CD4-positive, alpha-beta T cell treated with Interleukin-15 for 4 hours (primary cell): ENCODE measurements around the gene PLXNA3.

Experiments
- DNase-seq: peaks from one replicate; pipeline ENCODE4 v3.0.0-alpha.2; 2020; ENCODE audit warnings: low spot score

PLXNA3 gene

DNA sequence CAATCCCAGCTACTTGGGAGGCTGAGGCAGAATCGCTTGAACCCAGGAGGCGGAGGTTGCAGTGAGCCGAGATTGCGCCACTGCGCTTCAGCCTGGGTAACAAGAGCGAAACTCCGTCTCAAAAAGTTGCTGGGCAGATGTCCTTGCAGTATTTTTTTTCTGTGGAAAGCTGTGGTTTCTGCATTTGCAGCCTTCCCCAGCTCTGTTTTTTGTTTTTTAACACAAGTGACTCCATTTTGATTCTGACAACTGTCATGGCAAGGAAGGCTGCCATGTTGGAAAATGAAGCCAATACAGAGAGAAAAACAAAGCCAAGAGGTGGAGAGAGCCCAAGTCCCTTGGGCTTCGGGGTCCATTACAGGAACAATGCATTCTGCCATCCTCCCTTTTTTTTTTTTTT is 44.0 kb downstream of the PLXNA3 start:
- DNase-seq = no peak

DNA sequence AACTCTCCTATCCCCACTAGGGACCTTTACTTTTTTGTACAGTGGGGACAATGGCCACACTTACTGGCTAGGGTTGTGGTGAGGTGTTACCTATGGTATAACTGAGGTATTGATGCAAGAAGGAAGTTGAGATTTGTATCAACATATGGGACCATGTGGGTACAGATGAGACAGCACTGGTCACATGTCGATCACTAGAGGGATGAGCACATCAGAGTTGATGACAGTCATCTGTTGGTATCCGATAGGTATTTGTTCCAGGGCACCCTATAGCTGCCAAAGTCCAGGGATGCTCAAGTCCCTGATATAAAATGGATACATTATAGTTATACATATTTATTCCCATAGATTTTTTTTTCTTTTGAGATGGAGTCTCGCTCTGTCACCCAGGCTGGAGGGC is 44.9 kb downstream of the PLXNA3 start:
- DNase-seq = no peak

DNA sequence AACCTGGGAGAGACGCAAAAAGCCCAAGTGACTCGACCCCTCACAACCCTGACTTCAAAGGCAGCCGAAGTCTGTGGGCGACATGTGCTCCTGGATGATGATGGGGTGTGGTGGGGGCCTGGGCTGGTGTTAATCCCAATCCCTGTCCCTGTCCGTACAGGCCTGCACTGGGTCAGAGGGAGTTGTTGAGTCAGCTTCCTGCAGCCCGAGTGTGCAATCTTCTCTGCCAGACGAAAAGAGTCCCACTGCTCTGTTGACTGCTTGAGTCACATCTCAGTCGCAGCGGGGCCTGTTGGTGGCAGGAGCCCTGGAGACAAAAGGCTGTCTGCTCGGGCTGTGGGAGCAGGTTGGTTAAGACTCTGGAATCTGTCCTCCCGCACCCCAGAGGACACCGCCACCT is 47.7 kb downstream of the PLXNA3 start:
- no peak for DNase-seq

DNA sequence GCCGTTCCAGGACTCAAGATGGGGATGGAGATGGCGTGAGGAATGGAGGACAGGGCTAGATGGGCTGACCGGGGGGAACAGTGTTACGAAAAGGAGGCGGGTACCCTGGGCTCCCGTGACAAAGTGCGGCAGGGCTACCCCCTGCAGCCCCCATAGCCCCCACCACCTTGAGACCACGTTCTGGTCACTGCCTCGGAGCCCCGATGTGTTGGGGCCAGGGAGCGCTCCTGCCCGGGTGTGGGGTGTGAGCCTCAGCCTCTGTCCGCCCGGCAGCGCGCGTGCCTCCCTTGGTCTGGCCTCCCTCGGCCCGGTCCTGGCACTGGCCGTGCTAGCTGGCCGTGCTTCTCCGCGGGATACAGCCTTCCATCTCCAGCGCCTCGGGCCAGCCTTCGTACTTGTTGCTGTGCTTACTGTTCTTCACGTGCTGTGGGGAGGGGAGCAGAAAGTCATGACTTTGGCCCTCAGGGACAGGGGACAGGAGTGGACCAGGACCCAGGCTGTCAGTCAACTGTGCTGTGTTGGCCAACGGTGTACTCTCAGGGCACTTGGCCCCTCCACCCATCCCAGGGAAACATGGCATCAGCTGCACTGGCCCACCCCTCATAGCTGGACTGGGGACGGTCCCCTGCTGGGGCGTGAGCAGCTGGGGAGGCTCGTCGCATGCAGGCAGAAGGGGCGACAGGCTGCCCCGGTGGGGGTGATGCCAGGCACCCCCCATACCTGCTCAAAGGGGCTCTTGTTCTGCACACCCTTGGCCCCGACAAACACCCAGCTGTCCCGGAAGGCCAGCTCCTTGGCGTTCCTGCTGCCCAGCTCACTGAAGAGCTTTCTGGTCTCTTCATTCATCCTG is 48.6 kb downstream of the PLXNA3 start:
- DNase-seq = no peak

DNA sequence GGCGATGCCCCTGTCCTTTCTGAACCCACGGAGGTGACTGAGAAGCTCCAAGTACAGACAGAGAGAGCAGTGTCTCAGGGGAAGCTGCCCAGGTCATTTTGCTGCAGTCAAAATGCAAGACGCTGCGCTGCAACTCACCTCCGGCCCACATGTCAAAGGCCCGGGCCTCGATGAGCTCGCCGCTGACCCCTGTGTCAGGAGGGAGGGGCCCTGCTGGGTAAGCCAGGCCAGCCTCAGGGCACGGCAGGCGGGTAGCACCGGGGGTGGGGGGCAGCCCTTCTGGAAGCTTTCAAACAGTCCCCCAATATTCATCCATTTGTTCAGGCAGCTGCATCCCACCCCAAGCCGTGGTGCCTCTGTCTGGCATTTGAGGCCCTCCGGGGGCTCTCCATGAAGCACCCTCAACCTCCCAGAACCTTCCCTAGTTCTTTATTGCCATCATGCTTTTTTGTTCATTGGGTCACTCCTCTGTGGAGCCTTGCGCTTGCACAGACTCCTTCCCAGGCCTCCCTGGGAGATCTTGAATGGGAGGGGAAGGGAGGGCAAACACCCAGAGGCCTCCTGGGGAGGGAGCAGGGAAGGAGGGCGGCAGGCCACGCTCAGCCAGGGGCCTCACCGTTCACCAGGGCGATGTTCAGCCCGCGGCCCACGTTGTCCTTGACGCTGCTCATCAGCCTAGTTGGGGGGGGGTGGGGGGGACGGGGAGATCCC is 49.7 kb downstream of the PLXNA3 start:
- DNase-seq = no peak

DNA sequence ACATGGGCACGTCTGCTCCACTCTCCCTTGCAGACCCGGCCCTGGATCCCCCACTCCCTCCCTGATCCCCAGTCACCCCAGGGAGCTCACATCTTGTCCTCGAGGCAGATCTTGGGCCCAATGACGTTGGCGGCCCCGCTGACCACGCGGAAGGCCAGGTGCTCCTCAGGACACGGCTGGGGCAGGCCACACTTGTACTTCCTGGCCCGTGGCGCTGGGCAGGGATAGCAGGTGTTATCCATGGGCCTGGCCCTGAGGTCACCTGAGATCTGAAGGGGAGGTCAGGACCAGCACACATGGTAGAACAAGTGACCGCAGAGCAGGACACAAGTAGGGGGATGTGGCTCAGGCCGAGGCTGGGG is 50.3 kb downstream of the PLXNA3 start:
- no peak for DNase-seq

DNA sequence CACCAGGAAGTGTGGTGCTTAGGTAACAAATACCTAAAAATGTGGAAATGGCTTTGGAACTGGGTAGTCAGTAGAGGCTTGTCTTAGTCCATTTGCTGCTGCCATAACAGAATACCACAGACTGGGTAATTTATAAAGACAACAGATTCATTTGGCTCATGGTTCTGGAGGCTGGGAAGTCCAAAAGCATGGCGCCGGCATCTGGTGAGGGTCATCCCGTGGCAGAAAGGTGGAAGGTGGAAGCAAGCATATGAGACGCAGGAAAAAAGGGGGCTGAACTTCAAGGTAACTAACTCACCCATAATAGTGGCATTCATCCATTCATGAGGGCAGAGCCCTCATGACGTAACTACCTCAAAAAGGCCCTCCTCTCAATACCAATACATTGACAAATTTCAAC is 51.4 kb downstream of the PLXNA3 start:
- DNase-seq = no peak

DNA sequence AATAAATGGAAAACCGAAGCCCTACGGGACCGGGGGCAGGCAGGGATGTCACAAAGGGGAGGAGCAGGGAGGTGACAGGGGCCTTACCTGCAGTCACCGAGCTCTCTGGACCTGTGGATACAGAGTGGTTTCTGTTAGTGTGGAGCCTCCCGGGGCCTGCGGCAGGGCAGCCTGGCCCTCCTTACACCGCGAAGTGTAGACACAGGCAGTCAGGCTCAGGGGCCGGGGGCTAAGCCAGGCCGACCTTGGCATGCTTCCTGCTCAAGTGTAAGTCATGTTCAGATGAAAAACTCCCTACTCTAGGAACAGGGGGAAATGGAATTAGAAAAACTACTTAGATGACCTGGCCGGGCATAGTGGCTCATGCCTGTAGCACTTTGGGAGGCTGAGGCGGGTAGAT is 53.7 kb downstream of the PLXNA3 start:
- DNase-seq = no peak

DNA sequence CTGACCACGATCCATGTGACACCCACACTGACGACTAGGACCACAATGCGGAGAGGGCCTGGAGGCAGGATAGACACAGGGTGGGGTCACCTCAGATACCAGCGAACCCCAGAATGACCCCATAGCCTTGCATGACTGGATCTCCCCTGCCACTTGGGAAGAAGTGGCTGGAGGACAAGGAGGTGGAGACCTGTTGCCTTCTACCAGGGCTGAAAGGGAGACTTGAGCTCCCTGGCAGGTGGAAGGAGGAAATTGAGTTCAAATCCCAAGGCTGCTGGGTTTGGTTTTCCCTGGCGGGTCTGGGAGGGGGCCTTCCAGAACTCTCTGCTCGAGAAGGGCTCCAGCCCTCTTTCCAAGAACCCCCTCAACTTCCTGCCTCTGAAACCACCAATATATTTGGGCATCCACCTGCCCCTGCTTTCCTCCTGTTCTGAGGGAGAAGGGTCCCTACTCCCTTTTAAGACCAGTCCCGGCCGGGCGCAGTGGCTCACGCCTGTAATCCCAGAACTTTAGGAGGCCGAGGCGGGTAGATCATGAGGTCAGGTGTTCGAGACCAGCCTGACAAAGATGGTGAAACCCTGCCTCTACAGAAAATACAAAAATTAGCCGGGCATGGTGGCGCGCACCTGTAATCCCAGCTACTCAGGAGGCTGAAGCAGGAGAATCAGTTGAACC is 54.9 kb downstream of the PLXNA3 start:
- no peak for DNase-seq

DNA sequence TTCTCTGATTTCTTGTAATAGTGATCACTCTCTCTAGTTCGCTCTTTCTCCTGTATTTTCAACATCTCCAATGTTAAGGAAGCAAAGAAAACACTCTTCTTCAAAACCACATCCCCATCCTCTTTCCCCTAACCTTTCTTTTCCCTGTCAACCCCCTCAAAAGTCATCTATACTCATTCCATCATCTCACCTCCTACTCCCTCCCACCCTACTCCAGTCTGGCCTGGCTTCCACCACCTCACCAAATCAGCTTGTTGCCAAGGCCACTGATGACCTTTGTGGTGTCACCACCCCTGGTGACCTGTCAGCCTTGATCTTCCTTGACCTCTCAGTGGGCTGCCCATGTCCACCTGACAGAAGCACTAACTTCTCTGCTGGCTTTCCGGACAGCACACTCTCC is 55.6 kb downstream of the PLXNA3 start:
- DNase-seq = no peak

DNA sequence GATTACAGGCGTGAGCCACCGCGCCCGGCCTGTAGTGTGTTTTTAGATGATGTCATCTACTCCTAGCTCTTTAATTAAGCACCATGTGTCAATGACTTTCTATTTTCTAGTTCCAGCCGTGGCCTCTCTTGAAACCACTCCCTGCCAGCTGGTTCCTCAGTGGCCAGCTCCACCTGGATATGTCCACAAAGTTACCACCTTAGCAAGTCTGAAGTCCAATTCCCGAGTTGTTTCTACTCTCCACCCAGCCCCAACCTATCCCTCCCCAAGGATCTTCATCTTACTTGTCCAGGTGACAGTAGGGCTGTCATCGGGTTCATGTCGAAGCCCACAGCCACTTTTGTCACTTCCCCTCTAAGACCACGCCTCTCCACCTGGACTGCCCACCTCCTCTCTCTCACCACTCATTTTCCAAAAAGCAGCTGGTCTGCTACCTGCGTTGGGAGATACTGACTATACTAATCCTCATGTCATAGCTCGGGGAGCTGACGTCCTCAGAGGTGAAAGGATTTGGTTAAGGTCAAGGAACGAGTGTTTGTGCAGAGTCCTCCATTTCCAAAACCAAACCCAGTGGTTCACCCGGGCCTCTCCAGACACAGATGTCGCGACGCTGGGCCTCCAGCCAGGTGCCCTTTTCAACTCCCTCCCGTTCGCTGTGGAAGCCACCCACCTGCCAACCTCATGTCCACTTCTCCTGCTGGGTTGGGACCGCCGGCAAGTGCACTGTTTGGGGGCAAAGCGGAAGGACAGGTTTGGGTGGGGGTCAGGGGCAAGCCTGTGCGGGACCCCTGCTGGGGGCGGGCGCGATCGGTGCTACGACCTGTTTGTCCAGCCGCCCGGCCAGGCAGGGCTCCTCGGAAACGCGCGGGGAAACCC is 57.2 kb downstream of the PLXNA3 start:
- peak; percentile 6 for DNase-seq

DNA sequence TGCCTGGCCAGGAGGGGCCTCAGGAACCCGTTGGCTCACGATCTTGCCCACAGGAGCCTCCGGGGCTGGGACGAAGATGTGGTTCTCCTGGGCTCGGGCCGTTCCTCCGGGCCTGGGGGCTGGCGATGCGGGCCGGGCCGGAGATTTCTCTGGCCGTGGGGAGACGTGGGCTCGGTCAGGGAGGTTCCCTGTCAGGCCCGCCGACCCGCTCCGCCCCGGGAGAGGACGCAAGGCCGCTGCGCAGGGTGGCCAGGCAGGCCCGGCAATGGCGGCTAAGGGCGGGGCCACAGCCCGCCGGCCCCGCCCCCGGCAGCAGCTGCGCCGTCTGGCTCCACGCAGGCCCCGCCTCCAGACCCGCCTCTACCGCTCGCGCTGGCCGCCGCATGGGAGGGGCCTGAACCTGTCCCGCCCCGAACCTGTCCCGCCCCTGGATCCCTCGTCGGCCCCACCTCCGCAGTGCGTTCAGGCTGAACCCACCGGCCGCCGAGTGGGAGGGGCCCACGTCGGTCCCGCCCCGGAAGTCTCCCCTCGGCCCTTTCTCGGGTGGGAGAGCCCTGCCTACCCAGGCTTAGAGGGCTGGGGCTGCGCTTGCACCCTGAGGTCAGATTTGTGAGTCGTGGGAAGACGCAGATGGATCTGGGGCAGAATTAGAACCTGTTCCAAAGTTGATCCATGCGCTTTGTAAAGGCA is 58.0 kb downstream of the PLXNA3 start, which contains the start of gene FAM3A:
Gene FAM3A (minus strand): TSS at position 267 of the 690 bp plus-strand sequence. CDS start 460 bp downstream, outside the sequence.
- DNase-seq = peak; percentile 92

DNA sequence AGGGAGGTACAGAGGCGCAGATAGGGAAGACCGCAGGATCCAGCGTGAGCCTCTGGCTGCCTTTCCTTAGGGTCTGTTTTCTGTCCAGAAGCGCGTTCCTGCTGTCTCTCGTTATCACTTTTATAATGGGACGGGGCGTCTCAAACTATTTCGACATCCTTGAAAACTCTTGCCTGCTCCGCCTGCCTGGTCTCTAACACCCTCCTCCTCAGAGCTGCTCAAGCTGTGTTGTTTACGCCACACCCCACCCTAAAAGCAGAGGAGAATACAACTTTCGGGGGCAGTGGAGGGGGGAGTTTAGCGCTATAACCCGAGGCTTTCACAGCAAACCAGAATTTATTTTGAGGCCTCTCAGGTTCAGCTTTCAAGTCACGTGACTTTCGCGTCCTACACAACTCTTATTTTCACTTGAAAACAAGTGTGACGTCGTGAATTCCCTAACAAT is 58.6 kb downstream of the PLXNA3 start:
- peak; percentile 14 for DNase-seq

DNA sequence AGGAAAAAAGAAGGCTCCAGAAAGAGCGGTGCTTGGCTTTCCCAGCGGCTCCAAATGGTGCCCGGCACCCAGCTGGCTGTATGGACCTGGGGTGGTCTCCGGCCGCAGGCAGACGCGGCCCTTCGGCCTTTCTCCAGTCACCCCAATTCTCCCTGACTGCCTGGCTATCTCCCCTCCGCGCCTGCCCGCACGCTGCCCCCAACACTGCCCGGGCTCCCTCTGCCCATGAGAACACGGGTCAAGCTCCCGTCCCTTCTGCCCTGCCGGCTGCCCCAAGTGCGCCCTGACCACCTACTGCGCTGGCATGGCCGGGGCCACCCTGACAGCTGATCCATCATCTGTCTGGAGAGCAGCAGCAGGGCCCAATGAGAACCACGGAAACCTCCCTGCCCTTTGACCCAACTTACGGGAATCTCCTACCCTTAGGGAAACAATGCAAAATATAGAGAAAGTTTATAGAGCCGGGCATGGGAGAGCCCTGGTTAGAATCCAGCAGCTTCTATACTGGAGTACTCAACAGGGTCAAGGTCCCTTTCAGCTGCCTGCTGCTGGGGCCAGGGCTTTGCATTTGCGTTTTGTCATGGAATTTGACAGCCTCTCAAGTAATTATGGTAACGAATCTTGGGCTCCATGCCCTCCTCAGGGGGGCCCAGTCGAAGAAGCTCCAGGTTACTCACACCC is 59.2 kb downstream of the PLXNA3 start:
- DNase-seq = no peak

DNA sequence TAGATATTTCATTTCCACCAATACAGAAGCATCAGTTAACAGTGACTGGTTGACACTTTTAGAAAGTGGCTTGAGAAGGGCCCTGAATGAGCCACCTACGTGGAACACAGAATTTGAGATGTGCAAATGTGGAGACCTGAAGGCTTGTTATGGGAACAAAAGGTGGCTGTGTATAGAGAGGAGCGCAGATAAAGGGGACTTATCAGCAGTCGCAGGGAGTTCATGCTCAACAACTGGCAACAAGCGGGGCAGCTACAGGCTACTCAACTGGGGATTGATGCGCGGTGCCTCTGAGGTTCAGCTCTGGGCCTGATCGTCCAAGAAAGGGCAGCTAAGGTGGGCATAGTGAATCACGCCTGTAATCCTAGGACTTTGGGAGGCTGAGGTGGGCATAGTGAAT is 61.3 kb downstream of the PLXNA3 start:
- DNase-seq = no peak

DNA sequence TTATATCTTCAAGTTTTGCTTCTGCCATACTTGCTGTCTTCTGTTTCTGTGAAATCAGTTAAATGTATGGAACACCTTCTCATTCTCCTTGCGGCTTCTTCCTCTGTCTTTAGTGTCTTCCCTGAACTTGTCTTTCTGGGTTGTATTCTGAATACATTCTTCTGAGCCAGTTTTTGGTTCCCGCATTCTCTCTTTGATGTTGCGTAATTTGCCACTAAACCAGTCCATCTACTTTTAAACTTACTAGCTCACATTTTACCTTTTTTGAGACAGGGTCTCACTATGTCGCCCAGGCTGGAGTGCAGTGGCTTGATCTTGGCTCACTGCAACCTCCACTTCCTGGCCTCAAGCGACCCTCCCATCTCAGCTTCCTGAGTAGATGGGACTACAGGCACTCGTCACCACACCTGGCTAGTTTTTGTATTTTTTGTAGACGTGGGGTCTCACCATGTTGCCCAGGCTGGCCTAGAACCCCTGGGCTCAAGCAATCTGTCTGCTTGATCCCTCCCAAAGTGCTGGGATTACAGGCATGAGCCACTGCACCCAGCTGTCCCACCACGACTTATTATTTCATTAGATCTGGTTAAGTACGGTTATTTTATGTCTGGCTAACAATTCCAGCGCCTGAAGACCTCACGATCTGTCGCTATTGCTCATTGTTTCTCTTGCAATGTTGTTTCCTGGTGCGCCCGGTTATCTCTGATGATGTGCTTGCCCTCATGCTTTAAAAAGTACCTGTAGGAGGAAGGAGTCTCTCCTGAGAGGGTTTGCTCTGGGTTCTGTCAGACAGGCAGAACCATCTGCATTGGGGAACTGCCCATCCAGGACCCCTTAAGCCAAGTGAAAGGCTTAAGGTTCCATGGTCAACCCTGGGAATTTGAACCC is 67.8 kb downstream of the PLXNA3 start:
- no peak for DNase-seq

DNA sequence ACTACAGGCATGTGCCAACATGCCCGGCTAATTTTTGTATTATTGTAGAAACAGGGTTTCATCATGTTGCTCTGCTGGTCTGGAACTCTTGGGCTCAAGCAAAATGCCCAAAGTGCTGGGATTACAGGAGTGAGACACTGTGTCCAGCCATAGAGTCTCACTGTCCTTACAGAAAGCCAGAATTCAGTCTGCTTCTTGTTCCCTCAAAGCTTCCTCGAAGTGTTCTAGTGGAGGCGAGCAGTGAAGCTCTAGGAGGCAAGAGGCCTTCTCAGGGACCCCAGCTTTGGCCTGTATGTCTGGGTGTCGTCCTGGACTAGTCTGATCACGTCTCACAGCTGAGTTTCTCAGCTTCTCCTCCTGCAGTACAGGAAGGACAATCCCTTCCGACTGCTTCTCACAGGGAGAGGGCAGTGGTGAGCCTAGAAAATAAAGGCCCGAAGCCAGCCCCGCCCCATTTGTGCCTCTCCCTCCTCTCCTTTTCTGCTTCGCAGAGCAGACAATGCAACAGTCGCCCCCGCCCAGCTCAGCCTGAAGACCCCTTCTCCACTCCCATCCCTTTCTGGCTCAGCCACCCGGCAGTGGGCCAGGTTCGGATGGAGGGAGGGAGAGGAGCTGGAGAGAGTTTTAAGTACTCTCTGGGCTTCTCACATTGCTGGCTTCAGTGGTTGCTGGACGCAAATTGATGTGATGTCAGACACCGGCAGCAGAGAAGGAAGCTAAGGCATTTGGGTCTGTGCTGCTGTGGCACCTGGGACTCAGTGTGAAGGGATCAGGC is 69.0 kb downstream of the PLXNA3 start:
- peak; percentile 60 for DNase-seq
